HUES6 (cell line): ENCODE results near the gene ETV4.

Experiments used
- H3K27ac ChIP-seq: 2 replicates; pipeline ENCODE4 v1.7.0; 2013; ENCODE audit warnings: low read depth, mild to moderate bottlenecking, low read length, inconsistent platforms
- H3K27me3 ChIP-seq: 2 replicates; pipeline ENCODE4 v1.6.1; 2013; ENCODE audit warnings: low read length; ENCODE audit not compliant: control insufficient read depth, insufficient read depth
- H3K36me3 ChIP-seq: 2 replicates; pipeline ENCODE4 v1.6.1; 2013; ENCODE audit warnings: low read length; ENCODE audit not compliant: control insufficient read depth, insufficient read depth
- H3K4me1 ChIP-seq: 2 replicates; pipeline ENCODE4 v1.6.1; 2013; ENCODE audit warnings: low read length; ENCODE audit not compliant: control insufficient read depth, insufficient read depth
- H3K4me3 ChIP-seq: 2 replicates; pipeline ENCODE4 v1.5.1; 2013; ENCODE audit warnings: low read depth, low read length
- H3K9ac ChIP-seq: one replicate; pipeline ENCODE4 v1.6.1; 2013; ENCODE audit warnings: mild to moderate bottlenecking, low read length
- H3K9me3 ChIP-seq: 2 replicates; pipeline ENCODE4 v1.6.1; 2013; ENCODE audit warnings: low read depth, low read length; ENCODE audit not compliant: control insufficient read depth, insufficient read depth

The ETV4 gene

DNA sequence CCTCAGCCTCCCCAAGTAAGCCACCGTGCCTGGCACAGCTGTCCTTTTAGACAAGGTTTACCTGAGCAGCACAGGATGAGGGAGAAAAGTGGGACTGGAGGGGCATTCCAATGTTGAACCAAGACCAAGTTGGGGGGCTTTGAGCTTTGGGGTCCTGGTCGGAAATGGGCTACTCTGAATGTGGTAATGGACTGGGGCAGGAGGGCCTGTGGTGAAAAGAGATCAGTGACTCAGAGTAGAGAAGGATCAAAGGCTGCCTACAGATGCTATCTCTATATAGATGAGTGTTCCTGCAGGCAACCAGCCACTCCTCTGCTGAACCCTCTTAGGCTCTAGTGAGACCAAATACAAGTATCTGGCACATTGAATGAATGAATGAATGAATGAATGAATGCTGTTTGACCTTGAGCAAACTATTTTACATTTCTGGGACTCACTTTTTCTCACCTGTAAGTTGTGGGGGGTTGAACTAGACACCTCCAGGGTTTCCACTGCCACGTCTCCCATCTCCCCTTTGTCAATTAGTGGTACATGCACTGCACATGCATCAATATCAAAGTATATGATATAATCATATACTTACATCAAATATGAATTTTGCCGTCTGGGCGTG is 26.3 kb upstream of the ETV4 start:
- H3K9ac ChIP-seq: no peak overlapping the region
- H3K9me3 ChIP-seq: no peaks in the 10 kb centered on the region
- H3K4me3 ChIP-seq: no peak overlapping the region
- no peak overlapping the region for H3K27ac ChIP-seq
- H3K36me3 ChIP-seq: no peaks in the 10 kb centered on the region
- H3K27me3 ChIP-seq: no peaks in the 10 kb centered on the region
- H3K4me1 ChIP-seq: peaks cover 15% of the 10 kb centered on the region

GRCh38 chr17:43570518-43570928 is 24.4 kb upstream of the ETV4 start:
- H3K27me3 ChIP-seq: no peaks in the 10 kb centered on the region
- H3K27ac ChIP-seq: no peak overlapping the region
- no peaks in the 10 kb centered on the region for H3K36me3 ChIP-seq
- H3K4me3 ChIP-seq: no peak overlapping the region
- no peaks in the 10 kb centered on the region for H3K9me3 ChIP-seq
- H3K9ac ChIP-seq: no peak overlapping the region
- H3K4me1 ChIP-seq: peaks cover 4% of the 10 kb centered on the region

GRCh38 chr17:43568506-43569082 is 22.5 kb upstream of the ETV4 start:
- Histone ChIP-seq H3K4me1 (peaks cover 9% of the 10 kb centered on the region), H3K4me3 (no peak overlapping the region), H3K9me3 (no peaks in the 10 kb centered on the region), H3K27me3 (no peaks in the 10 kb centered on the region), H3K9ac (no peak overlapping the region), H3K27ac (no peak overlapping the region), H3K36me3 (no peaks in the 10 kb centered on the region)

GRCh38 chr17:43563600-43564594 is 17.8 kb upstream of the ETV4 start:
- Histone ChIP-seq H3K27ac (no peak overlapping the region), H3K4me3 (peak overlapping the region; percentile 21; the same call in 1 of the 2 replicates), H3K27me3 (peaks cover 4% of the 10 kb centered on the region; the same call in 1 of the 2 replicates), H3K9ac (no peak overlapping the region), H3K36me3 (no peaks in the 10 kb centered on the region), H3K9me3 (no peaks in the 10 kb centered on the region), H3K4me1 (peaks cover 32% of the 10 kb centered on the region)

DNA sequence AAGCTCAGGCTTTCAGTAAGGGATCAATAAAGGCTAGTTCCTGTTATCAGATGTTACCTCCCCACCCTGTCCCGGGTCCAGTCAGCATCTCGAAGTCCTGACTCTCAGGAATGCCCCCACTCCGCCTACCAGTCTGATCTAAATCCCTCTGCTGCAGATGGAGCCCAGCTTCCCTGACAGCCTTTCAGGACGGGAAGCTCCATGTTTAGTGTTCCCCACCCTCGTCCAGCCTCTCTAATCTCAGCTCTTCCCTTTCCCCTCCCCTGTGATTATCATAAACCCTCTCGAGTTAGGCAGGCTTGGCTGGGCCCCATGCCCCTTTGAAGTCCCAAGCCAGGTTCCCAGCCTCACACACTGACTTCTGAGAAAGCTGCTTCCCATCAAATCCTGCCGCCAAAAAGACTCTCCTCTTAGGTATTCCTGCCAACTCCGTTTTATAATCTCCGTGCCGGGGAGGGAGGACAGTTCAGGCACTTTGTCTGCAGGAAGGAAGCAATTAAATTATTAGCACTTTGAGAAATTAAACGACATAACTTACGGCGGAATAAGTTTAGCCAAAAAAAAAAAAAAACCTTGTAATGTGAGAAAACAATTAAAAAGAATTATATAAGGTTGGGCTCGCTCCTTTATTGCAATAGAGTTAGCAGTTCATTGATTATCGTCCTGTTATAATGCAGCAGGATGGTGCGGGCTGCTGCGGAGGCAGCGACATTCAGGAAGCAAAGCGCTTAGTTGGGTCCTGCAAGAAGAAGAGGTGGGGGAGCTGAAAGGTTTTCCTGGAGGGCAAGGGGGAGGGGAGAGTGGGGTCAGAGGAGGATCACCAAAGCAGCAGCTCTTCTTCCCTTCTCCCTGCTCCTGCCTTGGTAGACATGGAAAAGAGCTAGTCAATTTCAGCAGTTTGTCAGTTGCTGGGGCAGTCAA is 16.8 kb upstream of the ETV4 start:
- Histone ChIP-seq H3K36me3 (no peaks in the 10 kb centered on the region), H3K27ac (no peak overlapping the region), H3K4me3 (peak overlapping the region; percentile 21), H3K27me3 (peaks cover 4% of the 10 kb centered on the region; the same call in 1 of the 2 replicates), H3K4me1 (peaks cover 34% of the 10 kb centered on the region), H3K9ac (no peak overlapping the region), H3K9me3 (no peaks in the 10 kb centered on the region)

DNA sequence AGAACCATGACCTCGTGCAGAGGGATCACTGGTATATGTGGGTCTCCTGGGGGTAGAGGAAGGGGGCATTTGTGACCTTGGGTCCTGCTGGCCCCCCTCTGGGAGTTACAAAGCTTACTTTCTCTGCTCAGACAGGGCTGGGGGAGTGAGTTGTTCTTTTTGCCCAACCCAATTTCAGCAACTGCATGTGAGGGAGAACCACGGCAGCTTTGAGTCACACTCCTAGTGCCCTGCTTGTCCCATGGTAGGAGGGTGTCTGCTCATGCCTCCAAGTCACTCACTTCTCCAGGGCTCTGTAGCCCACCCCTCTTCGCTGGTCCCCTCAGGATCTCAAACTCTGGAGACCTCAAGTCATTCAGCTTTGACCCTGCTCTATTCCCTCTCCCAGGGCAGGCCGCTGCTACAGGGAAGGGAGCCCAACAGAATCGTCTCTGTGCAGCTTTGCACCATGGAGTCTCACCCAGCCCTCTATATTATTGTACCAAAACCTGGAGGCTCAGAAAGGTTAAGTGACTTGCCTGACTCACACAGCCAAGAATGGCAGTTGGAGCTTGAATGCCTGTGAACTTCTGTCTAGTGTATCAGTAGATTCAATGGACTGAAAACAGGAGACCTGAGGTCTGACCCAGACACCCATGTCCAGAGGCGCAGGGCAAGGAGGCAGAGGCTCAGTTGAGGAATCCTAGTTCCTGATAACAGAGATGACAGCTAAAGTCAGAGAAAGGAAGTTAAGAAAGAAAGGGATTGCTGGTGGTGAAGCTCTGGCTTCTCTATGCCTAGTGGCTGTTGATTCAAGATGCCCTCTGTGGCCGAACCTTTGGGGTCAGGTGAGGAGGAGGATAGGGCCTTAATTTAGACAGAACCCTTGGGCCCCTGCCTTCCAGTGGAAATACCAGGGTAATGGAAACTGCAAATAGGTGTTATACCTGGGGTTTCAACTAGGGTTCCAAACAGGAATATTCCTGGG is 14.6 kb upstream of the ETV4 start:
- Histone ChIP-seq H3K9ac (no peak overlapping the region), H3K27me3 (peaks cover 4% of the 10 kb centered on the region; the same call in 1 of the 2 replicates), H3K27ac (no peak overlapping the region), H3K36me3 (no peaks in the 10 kb centered on the region), H3K4me3 (no peak overlapping the region), H3K9me3 (no peaks in the 10 kb centered on the region), H3K4me1 (peaks cover 36% of the 10 kb centered on the region)

GRCh38 chr17:43559161-43559816 is 13.1 kb upstream of the ETV4 start:
- no peaks in the 10 kb centered on the region for H3K9me3 ChIP-seq
- H3K27ac ChIP-seq: no peak overlapping the region
- no peak overlapping the region for H3K9ac ChIP-seq
- peaks cover 4% of the 10 kb centered on the region; the same call in 1 of the 2 replicates for H3K27me3 ChIP-seq
- peaks cover 45% of the 10 kb centered on the region for H3K4me1 ChIP-seq
- H3K36me3 ChIP-seq: no peaks in the 10 kb centered on the region
- H3K4me3 ChIP-seq: no peak overlapping the region

DNA sequence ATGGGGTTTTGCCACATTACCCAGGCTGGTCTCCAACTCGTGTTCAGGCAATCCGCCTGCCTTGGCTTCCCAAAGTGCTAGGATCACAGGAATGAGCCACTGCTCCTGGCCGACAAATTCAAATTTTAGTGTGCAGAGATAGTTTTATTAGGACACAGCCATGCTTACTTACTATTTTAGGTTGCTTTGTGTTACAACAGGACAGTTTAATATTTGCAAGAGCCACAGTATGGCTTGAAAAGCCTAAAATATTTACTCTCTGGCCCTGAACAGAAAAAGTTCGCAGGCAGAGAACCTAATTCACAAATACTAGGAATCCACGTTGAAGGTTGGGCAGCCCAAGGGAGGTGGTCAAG is 12.6 kb upstream of the ETV4 start:
- no peaks in the 10 kb centered on the region for H3K9me3 ChIP-seq
- no peak overlapping the region for H3K4me3 ChIP-seq
- no peak overlapping the region for H3K9ac ChIP-seq
- peaks cover 47% of the 10 kb centered on the region for H3K4me1 ChIP-seq
- H3K36me3 ChIP-seq: no peaks in the 10 kb centered on the region
- H3K27ac ChIP-seq: no peak overlapping the region
- H3K27me3 ChIP-seq: peaks cover 4% of the 10 kb centered on the region; the same call in 1 of the 2 replicates

DNA sequence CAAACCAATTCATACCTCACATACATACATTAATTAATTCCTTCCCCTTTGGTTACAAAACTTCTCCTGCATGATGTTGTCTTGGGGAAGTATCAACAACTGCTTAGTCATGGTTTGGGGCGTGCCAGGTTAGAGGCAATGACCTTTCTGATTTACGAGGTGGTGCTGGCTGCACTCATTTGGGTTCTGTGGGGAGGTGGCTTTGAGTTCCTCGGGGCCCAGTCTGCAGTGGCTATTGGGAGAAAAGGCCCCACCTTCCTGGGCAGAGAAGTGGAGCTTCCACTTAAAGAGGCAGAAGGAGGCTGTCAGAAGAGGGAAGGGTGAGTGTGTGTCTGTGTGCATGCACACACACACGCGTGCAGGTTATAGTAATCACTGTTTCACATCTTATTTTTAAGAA is 10.2 kb upstream of the ETV4 start:
- no peaks in the 10 kb centered on the region for H3K36me3 ChIP-seq
- H3K27ac ChIP-seq: no peak overlapping the region
- peaks cover 34% of the 10 kb centered on the region for H3K4me1 ChIP-seq
- H3K4me3 ChIP-seq: no peak overlapping the region
- no peak overlapping the region for H3K9ac ChIP-seq
- H3K9me3 ChIP-seq: no peaks in the 10 kb centered on the region
- peaks cover 4% of the 10 kb centered on the region; the same call in 1 of the 2 replicates for H3K27me3 ChIP-seq
